Aorta (tissue), 5 donors: Measurements from ENCODE around the gene BDKRB1. TPM values are rescaled to one million over a fixed set of nuclear protein-coding genes. Genes with fewer than 3 reads are reported as not detected.

ENCODE experiments used
- ATAC-seq: fragments of 200-7000 bp; cut with Tn5 transposase; one replicate; pipeline ENCODE4 v1.9.1; 2022; ENCODE audit warnings: moderate library complexity; ENCODE audit not compliant: low FRiP score
- DNase-seq, 2 donors: peaks; one replicate each; pipeline ENCODE4 v3.0.0-alpha.2; 2020
- H3K27ac ChIP-seq, 2 donors: one replicate each; pipeline ENCODE4 v1.5.1; 2013; ENCODE audit warnings: low read length in 2 of 2, mild to moderate bottlenecking in 2 of 2, moderate library complexity in 2 of 2, control low read depth in 1 of 2, inconsistent platforms in 1 of 2, low read depth in 1 of 2
- H3K27me3 ChIP-seq, 2 donors: one replicate each; pipeline ENCODE4 v1.6.1; 2013; ENCODE audit warnings: control low read depth in 1 of 2, low read length in 1 of 2, mild to moderate bottlenecking in 1 of 2, moderate library complexity in 1 of 2; ENCODE audit not compliant: insufficient read depth in 2 of 2, control insufficient read depth in 1 of 2
- H3K36me3 ChIP-seq, 2 donors: one replicate each; pipeline ENCODE4 v1.6.1; 2013; ENCODE audit warnings: control low read depth in 1 of 2, low read length in 1 of 2, mild to moderate bottlenecking in 1 of 2; ENCODE audit not compliant: insufficient read depth in 2 of 2, control insufficient read depth in 1 of 2
- H3K4me1 ChIP-seq, 2 donors: one replicate each; pipeline ENCODE4 v1.6.1; 2013; ENCODE audit warnings: low read length in 2 of 2, control low read depth in 1 of 2, mild to moderate bottlenecking in 1 of 2, moderate library complexity in 1 of 2; ENCODE audit not compliant: insufficient read depth in 2 of 2, control insufficient read depth in 1 of 2
- H3K4me3 ChIP-seq, 2 donors: one replicate each; pipeline ENCODE4 v1.5.1; 2013; ENCODE audit warnings: low read length in 2 of 2, control low read depth in 1 of 2, mild to moderate bottlenecking in 1 of 2
- H3K9me3 ChIP-seq: one replicate; pipeline ENCODE4 v1.6.1; 2013; ENCODE audit warnings: mild to moderate bottlenecking, low read length; ENCODE audit not compliant: control insufficient read depth
- WGBS, 2 donors: extraction: QIAGEN DNeasy Blood & Tissue Kit; methylation state at CpG; one replicate each; pipeline ENCODE4 v1.1.7; 2013; 5-methylcytosine and 5-hydroxymethylcytosine counted together
- intact Hi-C, 2 donors: fragments of 100-400 bp; cut with DNase I; formaldehyde crosslinking; loops; one replicate each; pipeline versions ENCODE4 v1.14.2 to v1.15.0; 2022
- long read RNA-seq, 2 donors: library from polyadenylated mRNA; unstranded; transcript quantifications; one replicate each; pipeline ENCODE4 v2.0.0, GENCODE V29; 2020 to 2021
- polyA plus RNA-seq, 2 donors: library from polyadenylated mRNA; stranded (reverse); fragments of 200-250 nt; gene quantifications; one replicate each; pipeline ENCODE4 v1.2.3, GENCODE V29; 2013
- total RNA-seq, 2 donors: library from RNA; stranded (reverse); fragmentation: NEBNext Ultra II Directional; extraction: Animal tissue kit (Norgen Biotek cat#: 25700); gene quantifications; one replicate each; pipeline ENCODE4 v1.2.1, GENCODE V29; 2021
- donor health status: healthy with polysubstance abuse.
- donor health status: Bipolar disorder and iron deficiency.
- donor health status: DM: no; HTN: no; CAD: no.
- donor health status: DM: no; HTN: no; CAD: no.
- donor health status: DM: yes; HTN: yes; CAD: no.

The BDKRB1 gene
- 1 to 10 TPM in 1 of 2 donors, under 1 TPM in 1; 0.36 to 2.8 TPM for total RNA-seq
- under 1 TPM in 1 of 2 donors, not detected in 1; 0.18 TPM for polyA plus RNA-seq
- long read RNA-seq, donor 1, partial matches to known transcripts, result 0 of 1 reads
- long read RNA-seq, donor 1, other reads (novel, unspliced or antisense), result 0 of 1 reads
- long read RNA-seq, donor 2, partial matches to known transcripts, result 0 of 1 reads
- long read RNA-seq, donor 2, other reads (novel, unspliced or antisense), result 0 of 1 reads

GRCh38 chr14:96255501-96256366, at the start of gene BDKRB1:
Gene BDKRB1 (plus strand): TSS chr14:96256210. CDS start chr14:96263683, 7,473 bp downstream.
- Histone ChIP-seq H3K9me3 (no peaks in the 10 kb centered on the region), H3K27me3 (no peaks in the 10 kb centered on the region), H3K36me3 (no peaks in the 10 kb centered on the region), H3K4me1 (no peaks in the 10 kb centered on the region), H3K27ac (no peak within 1 kb of the TSS), H3K4me3 (no peak within 1 kb of the TSS)
- intact Hi-C loops, result no loop called here
- DNase-seq, result no peak
- ATAC-seq, result no peak
- WGBS, 2 donors, result 61% methylated on average over 12 of the region's 12 CpGs

GRCh38 chr14:96206461-96206860, 49.5 kb upstream of the BDKRB1 start:
- H3K27me3 ChIP-seq, result no peaks in the 10 kb centered on the region
- WGBS, 2 donors, result 51% methylated on average over 8 of the region's 8 CpGs
- H3K9me3 ChIP-seq, result peaks cover 2% of the 10 kb centered on the region
- H3K27ac ChIP-seq, result no peak overlapping the region
- intact Hi-C loops, result no loop called here
- no peaks in the 10 kb centered on the region for H3K36me3 ChIP-seq
- DNase-seq, result no peak
- no peak for ATAC-seq
- H3K4me3 ChIP-seq, result no peak overlapping the region
- H3K4me1 ChIP-seq, result no peaks in the 10 kb centered on the region

GRCh38 chr14:96207686-96208085, 48.3 kb upstream of the BDKRB1 start:
- no peak for ATAC-seq
- H3K4me3 ChIP-seq, result no peak overlapping the region
- intact Hi-C loops, result no loop called here
- H3K27ac ChIP-seq, result no peak overlapping the region
- peaks cover 5% of the 10 kb centered on the region for H3K9me3 ChIP-seq
- H3K36me3 ChIP-seq, result no peaks in the 10 kb centered on the region
- no peak for DNase-seq
- H3K27me3 ChIP-seq, result no peaks in the 10 kb centered on the region
- 78 to 81% methylated on average over 5 of the region's 5 CpGs for WGBS, 2 donors
- no peaks in the 10 kb centered on the region for H3K4me1 ChIP-seq

GRCh38 chr14:96208739-96209138, 47.3 kb upstream of the BDKRB1 start:
- Histone ChIP-seq H3K27me3 (no peaks in the 10 kb centered on the region), H3K36me3 (no peaks in the 10 kb centered on the region), H3K27ac (no peak overlapping the region), H3K9me3 (peaks cover 7% of the 10 kb centered on the region), H3K4me1 (no peaks in the 10 kb centered on the region), H3K4me3 (no peak overlapping the region)
- WGBS, 2 donors, result 85 to 86% methylated on average over 12 of the region's 12 CpGs
- intact Hi-C loops, result no loop called here
- no peak for ATAC-seq
- no peak for DNase-seq

DNA sequence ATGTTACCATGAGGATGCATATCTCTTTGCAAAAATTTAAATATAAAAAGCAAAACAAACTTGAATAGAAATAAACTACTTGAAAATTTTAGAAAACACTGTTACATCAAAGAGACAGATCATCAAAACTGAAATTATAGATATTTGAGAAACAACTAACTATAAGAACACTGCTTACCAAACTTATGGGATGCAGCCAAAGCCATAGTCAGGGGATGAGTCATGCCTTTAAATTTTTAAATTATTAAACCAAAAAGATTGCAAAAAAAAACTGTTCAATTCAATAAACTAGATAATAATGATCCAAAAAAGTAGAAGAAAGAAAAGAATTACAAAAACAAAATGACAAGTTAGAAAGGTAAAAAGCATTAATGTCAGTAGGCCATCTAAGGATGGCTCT, 43.9 kb upstream of the BDKRB1 start:
- no peaks in the 10 kb centered on the region for H3K4me1 ChIP-seq
- peaks cover 7% of the 10 kb centered on the region for H3K9me3 ChIP-seq
- H3K27me3 ChIP-seq, result no peaks in the 10 kb centered on the region
- H3K36me3 ChIP-seq, result no peaks in the 10 kb centered on the region
- H3K4me3 ChIP-seq, result no peak overlapping the region
- DNase-seq, result no peak
- H3K27ac ChIP-seq, result no peak overlapping the region
- intact Hi-C loops, result no loop called here
- ATAC-seq, result no peak

GRCh38 chr14:96212896-96213295, 43.1 kb upstream of the BDKRB1 start:
- Histone ChIP-seq H3K4me3 (no peak overlapping the region), H3K27me3 (no peaks in the 10 kb centered on the region), H3K4me1 (no peaks in the 10 kb centered on the region), H3K27ac (no peak overlapping the region), H3K9me3 (peaks cover 7% of the 10 kb centered on the region), H3K36me3 (no peaks in the 10 kb centered on the region)
- DNase-seq (no peak), ATAC-seq (no peak)
- intact Hi-C loops, result no loop called here
- 91 to 94% methylated on average over 4 of the region's 4 CpGs for WGBS, 2 donors

DNA sequence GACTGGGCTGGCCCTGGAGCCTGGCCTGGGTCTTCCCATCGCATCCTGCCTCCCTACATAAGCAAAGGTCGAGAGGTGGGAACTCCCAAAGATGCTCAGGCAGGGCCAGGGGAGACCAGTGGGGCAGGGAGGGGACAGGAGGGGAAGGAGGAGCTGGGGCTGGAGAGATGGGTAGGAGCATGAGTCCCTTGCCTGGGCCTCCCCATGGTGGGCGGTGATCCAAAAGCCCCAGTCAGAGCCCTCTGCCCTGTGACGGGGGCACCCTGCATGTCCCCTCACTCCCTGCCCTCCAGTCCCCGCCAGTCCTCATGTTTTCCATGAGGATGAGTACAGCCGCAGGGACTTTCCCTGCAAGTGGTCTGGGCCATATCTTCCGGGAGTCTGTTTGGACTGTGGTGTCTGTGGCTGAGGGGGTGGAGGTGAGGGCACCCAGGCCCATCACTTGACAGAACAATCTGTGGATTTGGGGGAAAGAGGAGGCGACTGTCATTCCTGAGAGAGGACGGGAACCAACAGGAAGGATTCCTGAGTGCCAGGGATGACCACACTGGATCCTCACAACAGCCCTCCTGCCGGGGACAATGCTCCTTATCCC, 42.0 kb upstream of the BDKRB1 start:
- Histone ChIP-seq H3K27ac (no peak overlapping the region), H3K36me3 (no peaks in the 10 kb centered on the region), H3K9me3 (peaks cover 7% of the 10 kb centered on the region), H3K4me1 (no peaks in the 10 kb centered on the region), H3K27me3 (no peaks in the 10 kb centered on the region), H3K4me3 (no peak overlapping the region)
- intact Hi-C loops, result no loop called here
- WGBS, 2 donors, result 79 to 83% methylated on average over 10 of the region's 10 CpGs
- DNase-seq (no peak), ATAC-seq (no peak)

DNA sequence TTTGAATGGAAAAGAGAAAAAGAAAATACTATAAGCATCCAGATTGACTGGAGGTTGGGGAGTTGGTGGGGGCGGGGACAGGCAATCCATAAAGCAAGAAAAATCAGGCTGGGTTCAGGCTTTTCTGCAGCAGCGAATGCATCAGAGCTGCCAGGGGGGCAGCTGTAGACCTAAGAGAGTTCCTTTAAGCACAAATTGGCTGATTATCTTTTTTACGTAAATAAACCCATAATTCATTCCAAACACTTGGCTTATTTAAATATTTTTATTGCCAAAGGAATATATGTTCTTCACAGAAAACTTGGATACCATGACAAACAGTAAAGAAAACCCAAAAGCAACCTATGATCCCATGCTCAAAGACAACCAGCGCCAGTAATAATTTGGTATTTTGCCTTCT, 41.2 kb upstream of the BDKRB1 start:
- DNase-seq, result no peak
- intact Hi-C loops, result no loop called here
- Histone ChIP-seq H3K9me3 (peaks cover 7% of the 10 kb centered on the region), H3K27me3 (no peaks in the 10 kb centered on the region), H3K36me3 (no peaks in the 10 kb centered on the region), H3K4me3 (no peak overlapping the region), H3K4me1 (no peaks in the 10 kb centered on the region), H3K27ac (no peak overlapping the region)
- ATAC-seq, result no peak
- 74 to 81% methylated on average over 4 of the region's 4 CpGs for WGBS, 2 donors
